ENCODE results near the gene JPH3.

The JPH3 gene

GRCh38 chr16:87602001-87602775, at the start of gene JPH3:
TSS of gene JPH3 (plus strand) at chr16:87602508. CDS start at chr16:87603147, 639 bp downstream.
- no peak for DNase-seq

GRCh38 chr16:87552772-87553573, 49.3 kb upstream of the JPH3 start:
- DNase-seq: no peak

- no peak for DNase-seq
These were observed 47.4 kb upstream of the JPH3 start for GRCh38 chr16:87554754-87555427.

- no peak for DNase-seq
These were observed 46.7 kb upstream of the JPH3 start for GRCh38 chr16:87555647-87556046.

- no peak for DNase-seq
These were observed 45.3 kb upstream of the JPH3 start for GRCh38 chr16:87556941-87557459.

- no peak for DNase-seq
These were observed 43.6 kb upstream of the JPH3 start for GRCh38 chr16:87558682-87559081.

GRCh38 chr16:87559945-87560344, 42.4 kb upstream of the JPH3 start:
- DNase-seq: no peak

GRCh38 chr16:87560428-87561199, 41.7 kb upstream of the JPH3 start:
- no peak for DNase-seq

GRCh38 chr16:87561200-87562105, 40.9 kb upstream of the JPH3 start:
- DNase-seq: no peak

GRCh38 chr16:87562201-87562600, 40.1 kb upstream of the JPH3 start:
- DNase-seq: no peak

GRCh38 chr16:87563022-87563421, 39.3 kb upstream of the JPH3 start:
- no peak for DNase-seq

- no peak for DNase-seq
These were observed 38.4 kb upstream of the JPH3 start for GRCh38 chr16:87563714-87564523.

- no peak for DNase-seq
These were observed 37.9 kb upstream of the JPH3 start for GRCh38 chr16:87564524-87564778.

GRCh38 chr16:87569601-87570571, 32.4 kb upstream of the JPH3 start:
- DNase-seq: no peak

- DNase-seq: no peak
These were observed 31.8 kb upstream of the JPH3 start for GRCh38 chr16:87570572-87570937.

GRCh38 chr16:87570938-87571867, 31.1 kb upstream of the JPH3 start:
- DNase-seq: peak; percentile 49

- DNase-seq: no peak
These were observed 30.5 kb upstream of the JPH3 start for GRCh38 chr16:87571868-87572244.

GRCh38 chr16:87572959-87573358, 29.3 kb upstream of the JPH3 start:
- DNase-seq: no peak

Data from NCI-H1092 treated with DMSO at 0.1 percent for 48 hours (cell line).